K562 (cell line): ENCODE data around the gene KCNH2. TPM values are rescaled to one million over a fixed set of nuclear protein-coding genes. Genes with fewer than 3 reads are reported as not detected.
A peak's percentile ranks its signal among the peaks of the same experiment; 100 is the strongest.

Experiments
- AFF1 ChIP-seq, 2 experiments: fragments of 450-650 bp; IDR thresholded peaks; 2 replicates each; pipeline ENCODE4 v1.6.1; 2018; ENCODE audit warnings: mild to moderate bottlenecking in 2 of 2, low read depth in 1 of 2; ENCODE audit not compliant: partially characterized antibody in 2 of 2
- ARNT ChIP-seq, 2 experiments: fragments of 450-650 bp; IDR thresholded peaks; 2 replicates each; pipeline ENCODE4 v1.6.1; 2016; ENCODE audit warnings: mild to moderate bottlenecking in 1 of 2
- CGGBP1 ChIP-seq: fragments of 250-450 bp; sonication (Bioruptor Pico); IDR thresholded peaks from 2 replicates; pipeline ENCODE4 v1.9.0; 2021; ENCODE audit warnings: mild to moderate bottlenecking
- CHD1 ChIP-seq: fragments of 200-600 bp; sonication (generic); IDR thresholded peaks from one replicate; pipeline ENCODE4 v1.6.1; 2012; ENCODE audit warnings: mild to moderate bottlenecking, moderate library complexity, low read length, inconsistent platforms
- CXXC5 ChIP-seq: fragments of 250-450 bp; sonication (Bioruptor Pico); IDR thresholded peaks from 2 replicates; pipeline ENCODE4 v1.8.0; 2022; ENCODE audit warnings: inconsistent platforms, mild to moderate bottlenecking, moderate library complexity
- DACH1 ChIP-seq: fragments of 450-650 bp; IDR thresholded peaks from 2 replicates; pipeline ENCODE4 v1.6.1; 2018; ENCODE audit not compliant: partially characterized antibody
- FIP1L1 ChIP-seq: fragments of 200-400 bp; formaldehyde crosslinking; IDR thresholded peaks from 2 replicates; pipeline ENCODE4 v1.6.1; 2018; ENCODE audit warnings: mild to moderate bottlenecking, low read depth, low read length; ENCODE audit not compliant: poor library complexity, severe bottlenecking
- FOXJ2 ChIP-seq: fragments of 200-800 bp; sonication (Bioruptor generic); IDR thresholded peaks from 2 replicates; pipeline ENCODE4 v1.6.1; 2016; ENCODE audit warnings: missing genetic modification characterization, missing compliant biosample characterization
- JUNB ChIP-seq: fragments of 450-650 bp; formaldehyde crosslinking; conservative IDR thresholded peaks from 2 replicates; pipeline ENCODE4 v1.4.0; 2020; ENCODE audit warnings: mild to moderate bottlenecking
- L3MBTL2 ChIP-seq: fragments of 450-650 bp; IDR thresholded peaks from 2 replicates; pipeline ENCODE4 v1.6.1; 2016; ENCODE audit warnings: mild to moderate bottlenecking, moderate library complexity
- NFIX ChIP-seq: fragments of 250-450 bp; sonication (Bioruptor Pico); IDR thresholded peaks from 2 replicates; pipeline ENCODE4 v1.4.0; 2020; ENCODE audit warnings: low read depth, mild to moderate bottlenecking, moderate library complexity
- NFXL1 ChIP-seq: fragments of 450-650 bp; formaldehyde crosslinking; IDR thresholded peaks from 2 replicates; pipeline ENCODE4 v1.4.0; 2021; ENCODE audit warnings: mild to moderate bottlenecking
- RFX1 ChIP-seq: fragments of 450-650 bp; IDR thresholded peaks from 2 replicates; pipeline ENCODE4 v1.6.1; 2016; ENCODE audit warnings: mild to moderate bottlenecking, moderate library complexity
- TSHZ1 ChIP-seq: fragments of 250-450 bp; sonication (Bioruptor Pico); IDR thresholded peaks from 2 replicates; pipeline ENCODE4 v1.4.0; 2020; ENCODE audit warnings: mild to moderate bottlenecking, moderate library complexity
- U2AF2 ChIP-seq: fragments of 200-400 bp; formaldehyde crosslinking; optimal IDR thresholded peaks from 2 replicates; pipeline ENCODE3; 2017; ENCODE audit warnings: low read depth, mild to moderate bottlenecking, low read length
- ZBTB34 ChIP-seq: fragments of 250-450 bp; sonication (Bioruptor Pico); IDR thresholded peaks from 2 replicates; pipeline ENCODE4 v1.8.0; 2021; ENCODE audit warnings: mild to moderate bottlenecking, moderate library complexity
- ZFPM2 ChIP-seq: fragments of 250-450 bp; sonication (Bioruptor Pico); IDR thresholded peaks from 2 replicates; pipeline ENCODE4 v1.5.1; 2022; ENCODE audit warnings: mild to moderate bottlenecking
- ZNF174 ChIP-seq: fragments of 250-450 bp; sonication (Bioruptor Pico); IDR thresholded peaks from 2 replicates; pipeline ENCODE4 v1.4.0; 2020; ENCODE audit warnings: mild to moderate bottlenecking
- polyA plus RNA-seq, 8 experiments: library from polyadenylated mRNA; depleted of rRNA in 4 of 8; stranded (reverse) in 5 of 8; unstranded in 3 of 8; fragments of >200 nt; fragmentation: Nextera tagmentation in 2 of 8; fragmentation: Illumina TruSeq in 1 of 8; extraction: Ambion mirVana in 2 of 8; extraction: Trizol in 1 of 8; gene quantifications; 2 replicates each; pipeline versions ENCODE4 v1.2.1 to v1.2.3, GENCODE V29; 2011 to 2014; ENCODE audit warnings: inconsistent platforms in 1 of 8, missing spikeins in 1 of 8
- total RNA-seq, 7 experiments: library from RNA; depleted of rRNA in 6 of 7; stranded (reverse); fragments of >200 nt in 6 of 7; fragmentation: Illumina TruSeq in 2 of 7; extraction: Trizol in 2 of 7; gene quantifications; 2 replicates each; pipeline versions ENCODE4 v1.2.1 to v1.2.3, GENCODE V29; 2011 to 2021; ENCODE audit warnings: low replicate concordance in 1 of 7
- TF ChIP-seq, protein P1 (sequence below): fragments of 250-450 bp; sonication (Bioruptor Pico); IDR thresholded peaks from 2 replicates; pipeline ENCODE4 v1.8.0; 2021; ENCODE audit warnings: moderate library complexity, mild to moderate bottlenecking, inconsistent platforms

The KCNH2 gene
- total and polyA plus RNA-seq, 9 of the 15 experiments (the other 6 are each of a cell fraction or from before 2014, with no cell fraction given) = 18.1 to 368 (median 218) TPM

DNA sequence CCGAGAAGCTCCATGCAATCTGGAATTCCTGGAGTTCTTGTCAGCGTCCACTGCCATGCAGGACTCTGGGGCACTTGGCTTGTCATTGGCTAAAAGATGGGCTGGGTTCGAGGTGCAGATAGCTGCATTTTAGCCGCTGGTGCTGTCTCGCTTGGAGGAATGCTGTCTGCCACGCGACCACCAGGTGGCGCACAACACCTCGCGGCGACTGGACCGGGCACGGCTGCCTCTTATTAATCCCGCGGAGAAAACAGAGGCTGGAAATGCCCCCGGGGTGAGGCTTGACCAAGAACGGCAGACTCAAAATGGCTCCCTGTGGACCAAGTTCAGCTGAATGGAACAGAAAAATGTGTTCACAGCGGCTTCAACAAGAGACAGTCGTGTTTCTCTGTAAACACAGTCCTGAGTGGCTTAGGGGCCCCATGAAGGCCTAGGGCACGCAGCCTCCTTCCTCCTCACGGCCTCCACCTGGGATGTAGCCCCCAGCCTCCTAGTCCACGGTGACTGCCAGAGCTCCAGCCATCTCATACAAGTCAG, 79.6 kb downstream of the KCNH2 start (continued):
- no peak for TF ChIP-seq ZBTB34
- 0 out of 2 replicates have a peak, but pooled peaks have one; percentile 8 for TF ChIP-seq FOXJ2 (tag)
- no peak for TF ChIP-seq U2AF2
- TF ChIP-seq DACH1 = peak; percentile 58
- no peak for TF ChIP-seq CGGBP1 (CRISPR knock-in tag)
- no peak for TF ChIP-seq RFX1
- no peak for TF ChIP-seq FIP1L1
- TF ChIP-seq L3MBTL2 = peak; percentile 46; the same call in 1 of the 2 replicates
- peak; percentile 67 for TF ChIP-seq CXXC5 (CRISPR knock-in tag)
- TF ChIP-seq, protein P1, sequence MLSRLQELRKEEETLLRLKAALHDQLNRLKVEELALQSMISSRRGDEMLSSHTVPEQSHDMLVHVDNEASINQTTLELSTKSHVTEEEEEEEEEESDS (CRISPR knock-in tag) = no peak
- TF ChIP-seq ARNT (IDR thresholded peaks at IDR 0.05) = peak in 1 of 2 experiments; percentile 17; a peak in 1 of 4 replicates
- no peak for TF ChIP-seq ZNF174 (CRISPR knock-in tag)
- TF ChIP-seq NFIX = no peak
- TF ChIP-seq TSHZ1 (CRISPR knock-in tag) = no peak
- TF ChIP-seq ZFPM2 (CRISPR knock-in tag) = no peak
- TF ChIP-seq CHD1 = no peak
- no peak for TF ChIP-seq NFXL1 (CRISPR knock-in tag)
- peak in 1 of 2 experiments; percentile 27 for TF ChIP-seq AFF1 (IDR thresholded peaks at IDR 0.05; ENCODE audit: low read depth in 1 of 2, partially characterized antibody in 2 of 2)
- TF ChIP-seq JUNB (CRISPR knock-in tag) = no peak
